Measurements from ENCODE around the gene FOXM1. TPM values are rescaled to one million over a fixed set of nuclear protein-coding genes. Genes with fewer than 3 reads are reported as not detected.

Gene FOXM1, protein sequence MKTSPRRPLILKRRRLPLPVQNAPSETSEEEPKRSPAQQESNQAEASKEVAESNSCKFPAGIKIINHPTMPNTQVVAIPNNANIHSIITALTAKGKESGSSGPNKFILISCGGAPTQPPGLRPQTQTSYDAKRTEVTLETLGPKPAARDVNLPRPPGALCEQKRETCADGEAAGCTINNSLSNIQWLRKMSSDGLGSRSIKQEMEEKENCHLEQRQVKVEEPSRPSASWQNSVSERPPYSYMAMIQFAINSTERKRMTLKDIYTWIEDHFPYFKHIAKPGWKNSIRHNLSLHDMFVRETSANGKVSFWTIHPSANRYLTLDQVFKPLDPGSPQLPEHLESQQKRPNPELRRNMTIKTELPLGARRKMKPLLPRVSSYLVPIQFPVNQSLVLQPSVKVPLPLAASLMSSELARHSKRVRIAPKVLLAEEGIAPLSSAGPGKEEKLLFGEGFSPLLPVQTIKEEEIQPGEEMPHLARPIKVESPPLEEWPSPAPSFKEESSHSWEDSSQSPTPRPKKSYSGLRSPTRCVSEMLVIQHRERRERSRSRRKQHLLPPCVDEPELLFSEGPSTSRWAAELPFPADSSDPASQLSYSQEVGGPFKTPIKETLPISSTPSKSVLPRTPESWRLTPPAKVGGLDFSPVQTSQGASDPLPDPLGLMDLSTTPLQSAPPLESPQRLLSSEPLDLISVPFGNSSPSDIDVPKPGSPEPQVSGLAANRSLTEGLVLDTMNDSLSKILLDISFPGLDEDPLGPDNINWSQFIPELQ
- 6.5 TPM for total RNA-seq
- 10 to 100 TPM; 15.8 to 29.4 (median 22.7) TPM for polyA plus RNA-seq (ENCODE audit: insufficient read depth in 1 of 8, insufficient read length in 8 of 8, low replicate concordance in 1 of 8)
- long read RNA-seq, donor 1, partial matches to known transcripts: 0 of 1 reads
- long read RNA-seq, donor 1, other reads (novel, unspliced or antisense): 0 of 1 reads
- long read RNA-seq, donor 2: 0 reads
- long read RNA-seq, donor 3, partial matches to known transcripts: 30 of 31 reads
- long read RNA-seq, donor 3, other reads (novel, unspliced or antisense): 0 of 31 reads
- long read RNA-seq, donor 4, partial matches to known transcripts: 5 of 7 reads
- long read RNA-seq, donor 4, other reads (novel, unspliced or antisense): 0 of 7 reads
- long read RNA-seq, donor 5, transcript FOXM1-202 (9 exons, 3,315 nt): major isoform, 6 of 6 reads
- long read RNA-seq, donor 5, partial matches to known transcripts: 0 of 6 reads
- long read RNA-seq, donor 5, other reads (novel, unspliced or antisense): 0 of 6 reads
- long read RNA-seq, donor 6, partial matches to known transcripts: 5 of 17 reads
- long read RNA-seq, donor 6, other reads (novel, unspliced or antisense): 8 of 17 reads
- long read RNA-seq, donor 7, partial matches to known transcripts: 11 of 12 reads
- long read RNA-seq, donor 7, other reads (novel, unspliced or antisense): 0 of 12 reads
- long read RNA-seq, donor 8, partial matches to known transcripts: 0 of 1 reads
- long read RNA-seq, donor 8, other reads (novel, unspliced or antisense): 0 of 1 reads
- long read RNA-seq, donor 9, partial matches to known transcripts: 0 of 1 reads
- long read RNA-seq, donor 9, other reads (novel, unspliced or antisense): 0 of 1 reads
- long read RNA-seq, donor 10, partial matches to known transcripts: 0 of 1 reads
- long read RNA-seq, donor 10, other reads (novel, unspliced or antisense): 0 of 1 reads
- long read RNA-seq, donor 11: 0 reads

DNA sequence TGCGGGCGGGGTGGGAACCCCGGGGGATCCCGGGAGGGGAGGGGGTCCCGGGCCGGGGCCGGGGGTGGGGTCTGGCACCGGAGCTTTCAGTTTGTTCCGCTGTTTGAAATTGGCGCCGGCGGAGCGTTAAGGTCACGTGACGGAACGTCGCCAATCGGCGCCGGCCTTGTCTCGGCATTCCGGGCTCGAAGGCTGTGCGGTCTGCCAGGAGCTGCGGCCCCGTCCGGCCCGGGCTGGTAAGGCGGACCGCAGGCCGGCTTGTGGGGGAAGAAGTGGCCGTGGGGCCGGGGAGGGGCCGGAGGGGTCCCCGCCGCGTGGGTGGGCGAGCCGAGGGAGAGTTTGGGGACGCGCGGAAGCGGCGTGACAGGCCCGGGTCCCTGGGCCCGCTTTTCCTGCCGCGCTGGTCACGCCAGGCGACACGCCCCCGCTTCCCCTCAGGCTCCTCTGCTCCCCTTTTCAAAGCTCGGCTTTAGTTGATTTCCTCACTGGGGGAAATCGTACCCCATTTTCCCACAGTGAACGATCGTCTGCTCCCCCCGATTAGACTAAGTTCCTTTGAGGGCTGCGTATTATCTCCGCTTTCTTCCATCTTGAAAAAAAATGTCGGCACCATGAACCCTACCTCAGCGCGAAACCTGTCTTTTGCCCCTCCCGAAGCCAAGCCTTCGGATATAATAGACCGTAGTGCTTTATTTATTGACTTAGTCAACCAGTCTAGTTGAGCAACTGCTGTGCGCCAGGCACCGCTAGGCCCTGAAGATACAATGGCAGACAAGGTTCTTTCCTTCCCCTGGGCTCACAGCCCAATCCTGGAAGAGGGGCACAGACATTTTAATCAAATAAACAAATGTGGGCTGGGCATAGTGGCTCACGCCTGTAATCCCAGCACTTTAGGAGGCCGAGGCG is at the start of gene FOXM1, which contains the start of gene RHNO1:
FOXM1 (minus strand) TSS at position 128 of the 906 bp plus-strand sequence. CDS start 2,696 bp downstream, outside the sequence.
RHNO1 (plus strand) TSS at position 177 of the 906 bp plus-strand sequence. CDS start 8,144 bp downstream, outside the sequence.
- under 1% methylated on average over 62 of the region's 70 CpGs for WGBS (ENCODE audit: insufficient coverage)
- peak within 1 kb of the TSS; percentile 91 for H3K4me3 ChIP-seq (ENCODE audit: low read length)
- H3K9me3 ChIP-seq (replicated peaks; ENCODE audit: control insufficient read depth, low read depth, low read length): no peaks in the 10 kb centered on the region
- no peaks in the 10 kb centered on the region for H3K27me3 ChIP-seq (ENCODE audit: control insufficient read depth, insufficient read depth, low read length)
- H3K36me3 ChIP-seq (ENCODE audit: control insufficient read depth, insufficient read depth, low read length): peaks cover 10% of the 10 kb centered on the region
- H3K4me1 ChIP-seq (ENCODE audit: control insufficient read depth, insufficient read depth, low read length): peaks cover 17% of the 10 kb centered on the region
- peak within 1 kb of the TSS; percentile 96 for H3K27ac ChIP-seq (ENCODE audit: low read length)
- peak; percentile 97 for DNase-seq

DNA sequence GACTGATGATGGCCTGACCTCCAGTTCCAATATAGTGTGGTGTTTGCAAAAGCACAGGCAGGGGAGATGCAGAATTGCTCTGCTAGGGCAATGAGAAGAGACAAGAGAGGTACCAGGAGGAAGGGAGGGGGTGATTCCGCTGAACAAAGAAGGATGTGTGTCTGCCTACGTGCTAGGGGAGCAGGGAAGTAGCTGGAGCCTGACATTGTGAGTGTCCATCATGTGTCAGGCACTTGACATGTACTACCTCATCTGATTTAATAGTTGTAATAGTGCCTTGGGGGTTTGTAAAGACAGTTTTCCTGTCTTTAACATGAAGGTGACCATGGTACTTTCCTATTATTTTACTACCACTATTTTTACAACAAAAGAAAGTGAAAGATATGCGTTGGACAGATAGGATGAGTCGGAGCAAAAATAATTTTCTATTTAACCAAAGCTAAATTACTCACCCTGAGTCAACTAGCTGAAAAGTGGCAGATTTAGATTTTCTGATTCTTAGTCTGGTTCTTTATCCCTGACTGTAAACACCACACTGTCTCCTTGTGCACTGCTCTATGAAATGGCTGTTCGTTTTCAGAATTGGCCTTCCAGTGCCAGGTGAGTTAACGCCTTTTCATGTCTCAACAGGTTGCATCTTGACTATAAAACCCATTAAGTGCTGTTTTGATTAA is 48.5 kb upstream of the FOXM1 start:
- WGBS (ENCODE audit: insufficient coverage): 94% methylated on average over 2 of the region's 6 CpGs
- H3K27ac ChIP-seq (ENCODE audit: low read length): no peak overlapping the region
- H3K4me1 ChIP-seq (ENCODE audit: control insufficient read depth, insufficient read depth, low read length): no peaks in the 10 kb centered on the region
- H3K4me3 ChIP-seq (ENCODE audit: low read length): no peak overlapping the region
- H3K27me3 ChIP-seq (ENCODE audit: control insufficient read depth, insufficient read depth, low read length): no peaks in the 10 kb centered on the region
- DNase-seq: no peak
- peaks cover 55% of the 10 kb centered on the region for H3K36me3 ChIP-seq (ENCODE audit: control insufficient read depth, insufficient read depth, low read length)
- no peaks in the 10 kb centered on the region for H3K9me3 ChIP-seq (replicated peaks; ENCODE audit: control insufficient read depth, low read depth, low read length)

- Histone ChIP-seq H3K36me3 (ENCODE audit: control insufficient read depth, insufficient read depth, low read length) (peaks cover 55% of the 10 kb centered on the region), H3K27ac (ENCODE audit: low read length) (no peak overlapping the region), H3K4me3 (ENCODE audit: low read length) (no peak overlapping the region), H3K4me1 (ENCODE audit: control insufficient read depth, insufficient read depth, low read length) (no peaks in the 10 kb centered on the region), H3K27me3 (ENCODE audit: control insufficient read depth, insufficient read depth, low read length) (no peaks in the 10 kb centered on the region), H3K9me3 (replicated peaks; ENCODE audit: control insufficient read depth, low read depth, low read length) (no peaks in the 10 kb centered on the region)
- DNase-seq: peak; percentile 14
- WGBS (ENCODE audit: insufficient coverage): 88% methylated on average over 2 of the region's 3 CpGs
These were observed 47.0 kb upstream of the FOXM1 start for GRCh38 chr12:2924019-2924418.

DNA sequence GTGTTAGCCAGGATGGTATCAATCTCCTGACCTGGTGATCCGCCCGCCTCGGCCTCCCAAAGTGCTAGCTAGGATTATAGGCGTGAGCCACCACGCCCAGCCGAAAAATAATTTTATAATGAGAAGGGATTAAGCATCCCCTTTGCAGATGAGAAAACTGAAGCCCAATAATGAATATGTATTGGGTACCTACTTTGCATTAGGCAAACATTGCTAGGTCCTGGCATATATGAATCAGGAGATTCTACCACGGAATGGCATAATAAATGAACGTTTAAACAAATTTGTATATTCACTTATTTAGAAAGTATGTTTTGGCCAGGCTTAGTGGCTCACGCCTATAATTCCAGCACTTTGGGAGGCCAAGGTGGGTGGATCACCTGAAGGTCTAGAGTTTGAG is 46.1 kb upstream of the FOXM1 start:
- DNase-seq: no peak
- Histone ChIP-seq H3K27ac (ENCODE audit: low read length) (no peak overlapping the region), H3K36me3 (ENCODE audit: control insufficient read depth, insufficient read depth, low read length) (peaks cover 57% of the 10 kb centered on the region), H3K9me3 (replicated peaks; ENCODE audit: control insufficient read depth, low read depth, low read length) (no peaks in the 10 kb centered on the region), H3K4me3 (ENCODE audit: low read length) (no peak overlapping the region), H3K4me1 (ENCODE audit: control insufficient read depth, insufficient read depth, low read length) (no peaks in the 10 kb centered on the region), H3K27me3 (ENCODE audit: control insufficient read depth, insufficient read depth, low read length) (no peaks in the 10 kb centered on the region)
- WGBS (ENCODE audit: insufficient coverage): 92% methylated on average over 2 of the region's 9 CpGs

GRCh38 chr12:2922329-2922728 is 45.4 kb upstream of the FOXM1 start:
- no peak for DNase-seq
- Histone ChIP-seq H3K4me1 (ENCODE audit: control insufficient read depth, insufficient read depth, low read length) (no peaks in the 10 kb centered on the region), H3K27me3 (ENCODE audit: control insufficient read depth, insufficient read depth, low read length) (no peaks in the 10 kb centered on the region), H3K36me3 (ENCODE audit: control insufficient read depth, insufficient read depth, low read length) (peaks cover 55% of the 10 kb centered on the region), H3K9me3 (replicated peaks; ENCODE audit: control insufficient read depth, low read depth, low read length) (no peaks in the 10 kb centered on the region), H3K4me3 (ENCODE audit: low read length) (no peak overlapping the region), H3K27ac (ENCODE audit: low read length) (no peak overlapping the region)
- no CpG with 5 or more reads among the region's 2 CpGs for WGBS (ENCODE audit: insufficient coverage)

- Histone ChIP-seq H3K36me3 (ENCODE audit: control insufficient read depth, insufficient read depth, low read length) (peaks cover 50% of the 10 kb centered on the region), H3K4me3 (ENCODE audit: low read length) (no peak overlapping the region), H3K9me3 (replicated peaks; ENCODE audit: control insufficient read depth, low read depth, low read length) (no peaks in the 10 kb centered on the region), H3K27me3 (ENCODE audit: control insufficient read depth, insufficient read depth, low read length) (no peaks in the 10 kb centered on the region), H3K27ac (ENCODE audit: low read length) (no peak overlapping the region), H3K4me1 (ENCODE audit: control insufficient read depth, insufficient read depth, low read length) (no peaks in the 10 kb centered on the region)
- DNase-seq: no peak
- WGBS (ENCODE audit: insufficient coverage): no CpG with 5 or more reads among the region's 2 CpGs
These were observed 42.3 kb upstream of the FOXM1 start for GRCh38 chr12:2919249-2919648.

DNA sequence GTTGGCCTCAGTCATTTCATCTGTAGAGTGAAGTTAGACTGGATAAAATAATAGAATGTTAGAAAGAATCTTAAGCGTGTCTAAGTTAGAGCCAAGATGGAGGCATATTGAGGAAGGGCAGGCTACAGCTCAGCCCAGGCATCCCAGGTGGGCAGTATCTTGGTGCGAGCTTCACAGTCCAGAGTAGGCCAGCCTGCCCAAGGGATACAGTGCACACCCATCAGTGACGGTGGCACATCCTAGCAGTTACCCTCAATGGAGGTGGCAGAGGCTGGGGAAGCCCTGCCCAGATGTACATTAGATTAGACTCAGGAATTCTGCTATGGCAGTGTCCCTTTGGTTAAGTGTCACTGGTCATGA is 35.2 kb upstream of the FOXM1 start:
- 100% methylated on average over 2 of the region's 3 CpGs for WGBS (ENCODE audit: insufficient coverage)
- H3K27me3 ChIP-seq (ENCODE audit: control insufficient read depth, insufficient read depth, low read length): no peaks in the 10 kb centered on the region
- no peak overlapping the region for H3K27ac ChIP-seq (ENCODE audit: low read length)
- H3K4me1 ChIP-seq (ENCODE audit: control insufficient read depth, insufficient read depth, low read length): no peaks in the 10 kb centered on the region
- H3K9me3 ChIP-seq (replicated peaks; ENCODE audit: control insufficient read depth, low read depth, low read length): no peaks in the 10 kb centered on the region
- no peak for DNase-seq
- peaks cover 40% of the 10 kb centered on the region for H3K36me3 ChIP-seq (ENCODE audit: control insufficient read depth, insufficient read depth, low read length)
- no peak overlapping the region for H3K4me3 ChIP-seq (ENCODE audit: low read length)

GRCh38 chr12:2904260-2904659 is 27.3 kb upstream of the FOXM1 start:
- no peak for DNase-seq
- H3K27ac ChIP-seq (ENCODE audit: low read length): no peak overlapping the region
- H3K36me3 ChIP-seq (ENCODE audit: control insufficient read depth, insufficient read depth, low read length): peaks cover 3% of the 10 kb centered on the region
- no peak overlapping the region for H3K4me3 ChIP-seq (ENCODE audit: low read length)
- 88% methylated on average over 1 of the region's 2 CpGs for WGBS (ENCODE audit: insufficient coverage)
- no peaks in the 10 kb centered on the region for H3K9me3 ChIP-seq (replicated peaks; ENCODE audit: control insufficient read depth, low read depth, low read length)
- no peaks in the 10 kb centered on the region for H3K4me1 ChIP-seq (ENCODE audit: control insufficient read depth, insufficient read depth, low read length)
- no peaks in the 10 kb centered on the region for H3K27me3 ChIP-seq (ENCODE audit: control insufficient read depth, insufficient read depth, low read length)
